GM23248 (cell line): ENCODE measurements around the gene FAM13B.

Experiments used
- EZH2 ChIP-seq: fragments of 200-600 bp; sonication (generic); IDR thresholded peaks from 2 replicates; pipeline ENCODE4 v1.6.1; 2018; ENCODE audit warnings: antibody characterized with exemption, mild to moderate bottlenecking; ENCODE audit not compliant: insufficient read depth, poor library complexity, severe bottlenecking
- EZH2phosphoT487 ChIP-seq: fragments of 200-600 bp; sonication (generic); IDR thresholded peaks from 2 replicates; pipeline ENCODE4 v1.6.1; 2018; ENCODE audit warnings: antibody characterized with exemption, moderate library complexity, mild to moderate bottlenecking, low read depth; ENCODE audit not compliant: insufficient read depth

DNA sequence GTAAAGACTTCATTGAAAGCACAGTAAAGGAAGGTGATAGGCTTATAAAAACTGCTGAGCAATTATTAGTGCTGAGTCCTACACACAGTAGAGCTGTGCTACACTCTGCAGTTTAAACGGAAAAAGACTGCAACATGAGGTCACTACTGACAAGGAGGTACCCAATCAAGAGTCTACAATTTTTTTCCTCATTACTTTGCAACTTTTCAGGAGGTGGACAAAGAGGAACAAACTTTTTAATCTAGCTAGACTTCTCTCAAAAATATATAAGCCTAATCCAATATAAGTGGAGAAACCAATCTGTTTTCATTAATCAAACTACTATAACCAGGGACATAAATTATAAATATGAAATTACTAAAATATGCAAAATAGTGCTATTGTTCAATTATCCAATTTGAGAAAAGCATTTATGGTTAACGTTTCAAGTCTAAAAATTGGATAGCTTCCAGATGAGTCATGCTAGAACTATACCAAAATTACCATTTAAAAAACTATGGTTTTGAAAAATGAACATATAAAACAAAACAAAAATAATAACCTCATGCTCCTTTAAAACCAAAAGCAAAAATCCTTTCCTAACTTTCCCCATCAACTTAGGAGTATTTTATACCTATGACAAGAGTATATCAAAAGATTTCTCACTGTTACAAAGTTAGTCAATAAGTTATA lies 37.7 kb downstream of the FAM13B start:
- TF ChIP-seq EZH2 (no peak), EZH2phosphoT487 (no peak)
